HG03342 (cell line): ENCODE data around the gene SH3PXD2B.
"Not testable (repeated sequence)": the region's sequence is repeated elsewhere in the genome, so short reads cannot be mapped to it uniquely, and the experiment has no call there.

Experiments used
- ATAC-seq: cut with Tn5 transposase; IDR thresholded peaks from one replicate; pipeline ENCODE4 v1.9.1; 2021; ENCODE audit warnings: mild to moderate bottlenecking, moderate library complexity; ENCODE audit not compliant: unreplicated experiment

Gene SH3PXD2B

DNA sequence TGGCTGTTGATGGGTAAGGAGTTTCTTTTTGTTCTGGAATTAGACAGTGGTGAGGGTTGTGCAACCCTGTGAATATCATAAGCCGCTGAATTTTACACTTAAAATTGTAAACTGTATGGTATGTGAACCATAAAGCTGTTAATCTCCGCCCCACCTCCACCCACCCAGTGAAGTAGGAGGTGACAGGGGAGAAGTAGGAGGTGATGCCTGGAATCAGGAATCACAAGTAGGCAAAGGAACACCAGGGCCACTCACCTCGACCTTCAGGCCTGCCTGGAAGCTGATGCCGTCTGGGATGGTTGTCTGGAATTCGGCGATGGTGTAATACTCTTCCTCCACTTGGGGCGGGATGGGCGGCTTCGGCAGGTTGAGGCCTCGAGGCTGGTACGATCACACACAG lies 108.4 kb downstream of the SH3PXD2B start:
- ATAC-seq = no peak

DNA sequence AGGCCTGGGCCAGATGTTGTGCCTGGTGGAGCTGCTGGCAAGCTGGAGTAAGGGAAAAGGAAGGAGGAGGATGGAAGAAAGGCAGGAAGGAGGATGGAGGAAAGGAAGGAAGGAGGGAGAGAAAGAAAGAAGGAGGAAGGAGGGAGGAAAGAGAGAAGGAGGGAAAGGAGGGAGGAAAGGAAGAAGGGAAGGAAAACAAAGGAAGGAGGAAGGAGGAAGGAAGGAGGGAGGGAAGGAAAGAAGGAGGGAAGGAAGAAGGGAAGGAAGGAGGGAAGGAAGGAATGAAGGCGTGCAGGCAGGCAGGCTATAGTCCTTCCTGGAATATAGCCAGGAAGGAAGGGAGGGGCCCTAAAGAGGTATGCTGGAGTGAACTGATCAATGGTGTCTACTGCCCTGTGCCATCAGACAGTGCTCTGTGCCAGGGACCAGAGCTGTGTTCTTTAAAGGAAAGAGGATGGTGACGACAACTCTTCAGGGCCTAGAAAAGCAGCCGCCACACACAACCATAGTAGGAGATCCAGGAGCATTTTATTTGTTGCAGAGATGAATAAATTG lies 109.4 kb downstream of the SH3PXD2B start:
- ATAC-seq = no peak

DNA sequence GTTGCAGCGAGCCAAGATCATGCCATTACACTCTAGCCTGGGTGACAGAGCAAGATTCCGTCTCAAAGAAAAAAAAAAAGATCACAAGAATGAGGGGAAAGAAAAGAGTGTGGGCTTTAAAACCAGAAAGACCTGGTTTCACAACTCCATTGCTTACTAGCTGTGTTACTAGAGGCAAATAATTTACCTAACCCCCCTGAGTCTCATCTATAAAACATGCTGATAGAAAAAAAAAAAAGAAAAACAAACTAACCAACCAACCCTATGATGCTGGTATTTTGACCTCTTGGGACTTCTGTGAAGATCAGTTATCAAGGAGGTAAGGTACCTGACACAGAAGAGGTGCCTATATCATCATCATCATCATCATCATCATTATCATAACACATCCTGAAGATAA lies 110.6 kb downstream of the SH3PXD2B start:
- no peak for ATAC-seq

DNA sequence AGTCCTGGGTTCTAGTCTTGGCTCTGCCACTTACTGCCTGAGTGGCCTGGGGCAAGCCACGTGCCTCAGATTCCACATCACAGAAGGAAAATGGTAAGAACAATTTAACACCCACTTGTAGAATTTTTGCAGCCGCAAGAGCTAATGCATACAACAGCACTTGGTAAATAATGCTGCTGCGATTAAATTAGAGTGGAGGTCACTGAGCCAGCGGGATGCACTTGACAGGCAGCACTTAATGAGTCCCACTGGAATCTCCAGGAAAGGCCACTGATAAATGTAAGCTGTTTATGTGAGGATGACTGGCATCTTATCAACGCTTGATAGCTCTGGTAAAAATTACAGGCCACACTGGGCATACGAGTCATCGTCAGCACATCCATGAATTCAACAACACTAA lies 111.4 kb downstream of the SH3PXD2B start:
- no peak for ATAC-seq

DNA sequence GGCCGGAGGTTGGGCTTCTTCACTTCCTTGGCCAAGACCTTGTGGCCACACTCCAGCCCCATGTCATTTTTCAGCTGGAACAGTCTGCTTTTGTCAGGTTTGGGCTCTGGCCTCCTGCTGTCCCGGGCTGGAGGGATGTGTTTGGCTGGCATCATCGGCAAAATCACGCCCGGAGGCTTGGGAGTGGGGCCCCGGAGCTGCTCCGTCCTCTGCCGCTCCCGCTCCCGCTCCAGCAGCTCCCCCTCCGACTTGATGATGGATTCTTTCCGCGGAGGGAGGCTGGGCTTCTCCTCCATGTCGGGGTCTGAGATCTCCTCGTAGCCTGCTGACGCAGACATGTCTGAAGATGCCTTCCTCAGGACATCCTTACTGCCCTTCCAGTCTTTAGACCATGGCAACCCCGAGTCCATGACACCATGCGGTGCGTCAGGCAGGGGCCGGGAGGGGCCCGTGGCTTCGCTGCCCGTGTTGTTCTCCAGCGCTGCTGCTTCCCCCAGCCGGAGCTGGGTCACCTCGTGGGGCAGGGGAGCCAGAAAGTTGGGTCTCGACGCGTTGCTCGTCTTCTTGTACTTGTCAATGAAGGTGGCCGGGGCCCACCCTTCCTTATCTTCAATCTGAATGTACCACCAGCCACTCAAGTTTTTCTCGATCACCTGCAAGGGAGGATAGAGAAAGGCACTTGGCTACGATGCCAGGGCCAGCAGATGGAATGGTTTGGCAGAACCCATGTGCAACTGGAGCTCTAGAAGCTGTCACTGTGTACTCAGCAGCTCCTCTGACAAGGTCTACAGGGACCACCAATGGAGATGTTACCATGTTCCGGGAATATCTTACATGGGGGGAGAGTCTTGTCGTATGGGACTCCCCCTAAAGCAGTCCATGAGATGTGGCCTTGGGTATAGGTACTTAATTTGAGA lies 114.8 kb downstream of the SH3PXD2B start:
- no peak for ATAC-seq

DNA sequence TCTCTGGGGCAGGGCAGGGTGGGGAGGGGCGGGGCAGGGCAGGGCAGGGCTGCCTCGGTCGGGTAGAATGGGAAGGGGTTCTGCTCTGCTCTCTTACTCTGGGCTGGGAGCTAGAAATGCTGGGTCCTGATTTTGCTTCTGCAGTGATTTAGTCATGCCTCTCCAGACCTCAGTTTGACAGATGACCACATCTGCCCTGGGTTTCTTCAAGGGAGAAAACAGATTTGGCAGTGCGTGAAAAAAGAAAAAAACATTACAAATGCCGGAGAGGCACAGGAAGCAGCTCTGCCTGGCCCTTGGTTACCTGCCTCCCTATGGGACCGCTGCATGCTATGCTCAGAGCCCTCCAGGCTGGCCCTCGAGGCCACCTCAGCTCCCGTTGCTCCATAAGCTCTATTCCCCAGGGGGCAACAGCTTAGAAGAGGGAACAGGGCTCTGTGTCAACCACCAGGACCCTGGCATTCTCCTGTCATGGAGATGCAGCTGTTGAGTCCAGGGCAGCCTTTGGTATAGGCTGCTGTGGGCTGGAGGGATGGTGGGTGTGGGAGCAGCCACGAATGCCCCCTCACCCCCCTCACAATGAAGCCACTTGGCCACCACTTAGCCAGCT lies 117.5 kb downstream of the SH3PXD2B start:
- ATAC-seq = no peak

DNA sequence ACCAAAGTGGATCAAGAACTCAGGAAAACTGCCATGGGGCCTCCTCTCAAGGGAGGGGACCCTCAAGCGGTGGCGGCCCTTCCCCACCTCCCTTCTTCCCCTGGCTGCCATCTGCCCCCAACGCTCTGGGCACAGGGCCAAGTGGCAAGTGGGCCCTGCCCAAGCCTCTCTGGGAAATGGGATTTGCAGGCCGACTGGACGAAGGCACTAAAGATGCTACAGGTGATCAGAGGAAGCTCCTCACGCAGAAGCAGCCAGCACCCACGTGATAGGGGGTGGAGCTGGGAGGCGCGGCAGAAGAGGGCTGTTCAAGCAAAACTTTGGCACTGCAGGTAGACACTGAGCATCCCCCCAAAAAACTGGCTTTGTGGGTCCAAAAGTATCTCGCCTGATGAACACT lies 118.1 kb downstream of the SH3PXD2B start:
- ATAC-seq = no peak

DNA sequence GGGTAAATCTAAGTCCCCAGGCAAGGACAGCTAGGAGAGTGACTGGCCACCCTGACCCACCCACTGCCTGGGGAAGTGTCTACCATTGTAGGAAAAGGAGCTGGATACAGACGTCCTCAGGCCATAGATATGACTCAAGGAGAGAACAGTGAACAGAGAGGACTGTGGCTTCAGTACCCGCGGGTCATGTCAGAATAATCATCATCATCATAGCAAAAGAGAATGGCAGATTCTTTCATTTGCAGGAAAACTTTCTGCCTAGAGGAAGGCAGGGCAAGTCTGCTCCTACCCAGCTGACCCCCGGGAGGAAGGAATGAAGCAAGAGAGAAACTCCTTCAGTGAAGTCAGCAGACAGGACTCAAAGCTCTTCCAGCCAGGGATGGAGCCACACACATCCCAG lies 118.6 kb downstream of the SH3PXD2B start:
- no peak for ATAC-seq

DNA sequence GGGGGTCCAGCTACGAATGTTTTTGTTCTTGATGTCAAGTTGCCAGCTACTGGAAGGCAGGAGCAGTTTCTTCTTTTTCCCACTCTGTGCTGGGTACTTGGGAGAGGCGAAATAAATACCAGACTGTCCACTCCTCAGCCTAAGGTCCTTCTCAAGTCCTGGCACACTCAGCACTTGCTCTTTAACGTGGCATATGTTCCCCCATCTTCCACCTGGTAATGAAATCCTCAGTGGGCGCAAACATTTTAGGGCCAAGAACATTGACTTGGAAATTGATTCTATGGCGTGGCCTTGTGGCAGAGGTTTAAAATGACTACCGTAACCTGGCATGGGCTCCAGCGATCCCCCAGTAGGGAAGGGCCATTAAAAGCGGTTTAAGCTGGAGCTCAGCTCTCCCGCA lies 119.7 kb downstream of the SH3PXD2B start:
- ATAC-seq = no peak

DNA sequence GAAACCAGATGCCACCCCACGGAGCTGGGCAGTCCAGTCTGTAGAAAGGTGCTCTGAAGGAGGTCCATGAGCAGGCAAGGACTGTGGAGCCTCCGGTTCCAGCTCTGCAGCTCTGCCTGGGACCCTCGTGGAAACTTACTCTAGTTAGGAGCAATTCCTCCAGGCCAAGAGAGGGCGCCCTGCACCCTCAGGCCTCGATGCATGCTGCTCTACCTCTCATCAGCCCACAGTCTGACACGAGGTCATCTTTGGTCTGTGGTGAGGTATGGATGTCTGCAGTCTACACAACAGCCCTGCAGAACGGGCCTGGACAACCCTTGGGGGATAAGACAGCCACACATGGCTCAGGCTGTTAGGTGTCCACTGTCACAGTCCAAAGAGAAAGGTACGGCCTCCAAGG lies 120.1 kb downstream of the SH3PXD2B start:
- no peak for ATAC-seq

DNA sequence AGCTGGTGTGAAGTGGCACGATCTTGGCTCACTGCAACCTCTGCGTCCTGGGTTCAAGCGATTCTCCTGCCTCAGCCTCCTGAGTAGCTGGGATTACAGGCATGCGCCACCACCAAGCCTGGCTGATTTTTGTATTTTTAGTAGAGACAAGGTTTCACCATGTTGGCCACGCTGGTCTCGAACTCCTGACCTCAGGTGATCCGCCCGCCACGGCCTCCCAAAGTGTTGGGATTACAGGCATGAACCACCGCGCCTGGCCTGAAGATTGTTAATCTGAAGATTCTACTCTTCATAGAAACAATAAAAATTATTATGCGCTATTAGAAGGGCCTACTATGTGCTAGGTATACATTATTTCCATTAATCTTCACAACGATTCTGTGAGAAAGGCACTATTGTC lies 127.4 kb downstream of the SH3PXD2B start:
- ATAC-seq = not testable (repeated sequence)

DNA sequence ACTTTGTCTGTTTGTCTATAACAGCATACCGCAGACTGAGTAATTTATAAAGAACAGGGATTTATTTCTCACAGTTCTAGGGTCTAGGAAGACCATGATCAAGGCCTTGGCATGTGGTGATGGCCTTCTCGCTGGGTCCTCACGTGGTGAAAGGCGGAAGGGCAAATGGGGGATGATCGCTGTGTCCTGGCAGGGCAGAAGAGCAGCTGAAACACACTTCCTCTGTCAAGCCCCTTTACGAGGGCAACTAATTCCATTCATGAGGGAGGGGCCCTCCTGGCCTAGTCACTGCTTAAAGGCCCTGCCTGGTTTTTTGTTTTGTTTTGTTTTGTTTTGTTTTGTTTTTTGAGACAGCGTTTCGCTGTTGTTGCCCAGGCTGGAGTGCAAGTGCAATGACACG lies 128.9 kb downstream of the SH3PXD2B start:
- ATAC-seq = no peak

DNA sequence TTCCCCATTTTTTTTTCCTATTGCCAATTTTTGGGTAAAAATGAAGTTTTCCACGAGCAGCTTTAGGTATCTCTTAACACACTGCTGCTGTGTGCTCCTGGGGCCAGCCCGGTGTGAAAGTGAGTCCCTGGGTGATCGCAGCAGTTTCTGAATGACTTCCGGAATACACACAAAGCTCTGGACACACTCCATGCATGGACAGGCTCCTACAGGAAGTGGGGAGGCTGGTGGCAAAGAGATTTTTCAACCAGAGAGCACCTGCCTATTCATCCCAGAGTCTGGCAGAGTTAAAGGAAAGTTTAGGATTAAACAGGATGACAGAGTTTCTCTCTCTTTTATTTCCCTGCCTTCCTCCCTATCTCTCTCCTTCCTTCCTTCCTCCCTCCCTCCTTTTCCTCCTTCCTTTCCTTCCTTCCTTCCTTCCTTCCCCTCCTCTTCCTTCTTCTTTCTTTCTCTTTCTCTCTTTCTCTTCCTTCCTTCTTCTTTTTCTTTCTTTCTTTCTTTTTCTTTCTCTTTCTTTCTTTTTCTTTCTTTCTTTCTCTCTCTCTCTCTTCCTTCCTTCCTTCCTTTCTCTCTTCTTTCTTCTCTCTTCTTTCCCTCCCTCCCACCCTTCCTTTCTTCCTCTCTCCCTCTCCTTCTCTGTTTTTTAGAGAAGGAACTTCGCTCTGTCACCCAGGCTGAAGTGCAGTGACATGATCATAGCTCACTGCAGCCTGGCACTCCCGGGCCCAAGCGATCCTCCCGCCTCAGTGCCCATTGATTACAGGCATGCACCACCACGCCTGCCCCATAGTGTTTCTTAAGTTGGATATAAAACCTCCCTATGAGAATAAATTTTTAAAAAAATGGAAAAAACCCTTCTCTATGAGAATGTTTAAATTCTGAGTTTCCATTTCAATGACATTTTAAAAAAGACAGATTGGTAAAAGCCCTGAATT lies 132.0 kb downstream of the SH3PXD2B start:
- peak; percentile 57 for ATAC-seq

DNA sequence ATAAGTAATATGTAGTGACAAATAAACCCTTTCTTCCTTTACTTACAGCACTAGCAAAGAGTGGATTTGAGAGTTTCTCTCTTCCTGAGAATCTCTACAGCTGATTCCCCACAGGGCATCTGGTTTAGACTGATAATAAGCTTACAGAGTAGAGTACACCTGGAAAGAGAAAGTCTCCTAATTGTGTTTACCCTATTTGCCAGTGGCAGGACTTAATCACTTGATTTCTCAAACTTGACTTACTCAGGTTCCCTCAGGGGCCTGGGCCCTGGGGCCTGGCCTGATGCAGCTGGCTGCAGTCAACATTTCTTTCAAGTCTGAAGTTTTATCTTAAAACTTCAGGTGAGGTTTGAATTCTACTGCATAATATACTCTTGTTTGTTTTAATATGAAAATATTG lies 132.7 kb downstream of the SH3PXD2B start:
- no peak for ATAC-seq

DNA sequence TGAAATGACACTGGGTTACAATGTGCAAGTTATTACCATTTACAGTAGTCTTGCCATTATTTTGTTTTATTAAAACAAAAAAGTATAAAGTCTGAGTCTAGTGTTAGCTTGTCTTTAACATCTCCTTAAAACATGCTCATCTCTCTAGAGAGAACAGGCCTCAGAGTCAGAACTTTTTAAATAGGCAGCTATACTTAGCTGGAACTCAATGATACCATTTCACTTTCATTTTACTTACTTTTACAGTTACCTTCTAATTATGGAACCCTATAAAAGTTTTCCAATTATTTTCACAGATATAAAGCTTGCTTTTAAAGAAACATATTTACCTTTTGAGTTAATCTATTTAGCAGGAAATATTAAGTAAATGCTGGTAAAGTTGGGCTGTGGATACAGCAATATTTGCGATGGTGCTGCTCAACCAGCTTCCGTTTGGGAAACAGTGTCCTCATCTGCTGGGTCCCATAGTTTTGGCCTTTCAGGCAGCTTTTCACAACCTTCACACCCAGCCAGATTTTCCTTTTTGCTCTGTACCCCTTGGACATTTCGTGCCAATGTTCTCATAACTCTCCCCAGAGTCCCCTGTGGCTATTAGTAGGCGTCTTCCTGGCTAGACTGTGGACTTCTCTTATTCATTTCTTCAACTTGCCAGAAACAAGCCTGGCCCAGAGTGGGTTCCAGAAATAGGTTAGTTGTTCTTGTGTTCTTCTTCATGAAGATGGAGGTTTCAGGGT lies 134.4 kb downstream of the SH3PXD2B start:
- peak; percentile 34 for ATAC-seq

DNA sequence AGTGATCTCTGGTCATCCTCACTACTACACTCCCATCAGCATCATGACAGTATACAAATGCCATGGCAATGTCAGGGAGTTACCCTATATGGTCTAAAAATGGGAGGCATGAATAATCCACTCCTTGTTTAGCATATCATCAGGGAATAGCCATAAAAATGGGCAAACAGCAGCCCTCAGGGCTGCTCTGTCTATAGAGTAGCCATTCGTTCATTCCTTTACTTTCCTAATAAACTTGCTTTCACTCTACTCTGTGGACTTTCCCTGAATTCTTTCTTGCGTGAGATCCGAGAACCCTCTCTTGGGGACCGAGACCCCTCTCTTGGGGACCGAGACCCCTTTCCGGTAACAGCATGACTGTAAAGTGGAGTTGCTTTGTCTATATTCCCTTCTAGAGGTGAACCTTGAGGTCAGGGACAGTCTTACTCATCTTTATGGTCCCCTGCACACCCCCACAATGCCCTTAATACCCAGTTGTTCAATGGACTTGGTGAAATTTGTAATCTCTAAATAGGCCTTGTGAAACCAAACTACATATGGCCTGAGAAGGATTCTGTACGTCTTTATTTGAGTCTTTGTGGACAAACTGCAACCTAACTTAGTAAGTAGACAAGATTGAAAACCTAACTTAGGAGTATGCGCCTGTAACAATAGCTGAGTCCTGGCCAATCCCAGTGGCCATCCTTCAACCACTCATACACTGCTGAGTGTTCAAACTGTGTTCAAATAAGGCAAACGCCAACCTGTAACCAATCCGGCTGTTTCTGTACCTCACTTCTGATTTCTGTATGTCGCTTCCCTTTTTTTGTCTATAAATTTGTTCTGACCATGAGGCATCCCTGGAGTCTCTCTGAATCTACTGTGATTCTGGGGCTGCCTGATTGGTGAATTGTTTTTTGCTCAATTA lies 138.5 kb downstream of the SH3PXD2B start:
- ATAC-seq = peak; percentile 46

DNA sequence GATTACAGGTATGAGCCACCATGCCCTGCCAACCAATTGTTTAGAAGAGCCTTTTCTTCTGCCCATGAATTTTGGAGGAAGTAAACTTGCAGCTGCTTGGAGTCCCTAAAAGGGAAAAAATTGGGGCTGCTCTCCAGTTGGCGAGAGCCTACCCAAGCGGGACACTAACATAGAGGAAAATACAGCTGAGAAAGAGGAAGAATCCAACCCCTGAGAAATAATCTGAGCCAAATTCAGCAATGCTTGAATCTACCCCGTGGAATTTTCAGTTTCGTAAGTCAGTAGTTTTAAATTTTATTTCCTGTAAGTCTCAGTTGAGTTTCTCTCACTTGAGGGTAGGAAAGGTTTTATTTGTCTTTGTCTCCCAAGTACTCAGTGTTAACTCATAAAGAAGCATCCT lies 140.4 kb downstream of the SH3PXD2B start:
- no peak for ATAC-seq

DNA sequence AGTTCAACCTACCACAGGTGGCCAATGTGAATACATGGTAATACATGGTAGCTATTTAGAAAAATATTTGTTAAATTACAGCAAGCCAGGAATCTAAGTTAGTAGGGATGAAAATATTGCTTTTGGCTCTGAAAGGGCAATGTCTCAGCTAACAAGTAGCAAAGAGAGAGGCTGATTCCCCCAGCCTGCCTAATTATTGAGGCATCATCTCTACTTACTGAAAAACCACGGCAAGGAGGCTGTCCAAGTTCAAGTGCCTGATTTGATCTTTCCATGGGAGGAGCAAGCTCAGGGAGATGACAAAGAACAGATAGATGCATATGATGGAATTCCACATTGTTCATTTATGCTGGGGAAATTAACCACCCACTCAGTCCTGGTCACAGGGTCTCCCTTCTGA lies 142.0 kb downstream of the SH3PXD2B start:
- ATAC-seq = no peak

DNA sequence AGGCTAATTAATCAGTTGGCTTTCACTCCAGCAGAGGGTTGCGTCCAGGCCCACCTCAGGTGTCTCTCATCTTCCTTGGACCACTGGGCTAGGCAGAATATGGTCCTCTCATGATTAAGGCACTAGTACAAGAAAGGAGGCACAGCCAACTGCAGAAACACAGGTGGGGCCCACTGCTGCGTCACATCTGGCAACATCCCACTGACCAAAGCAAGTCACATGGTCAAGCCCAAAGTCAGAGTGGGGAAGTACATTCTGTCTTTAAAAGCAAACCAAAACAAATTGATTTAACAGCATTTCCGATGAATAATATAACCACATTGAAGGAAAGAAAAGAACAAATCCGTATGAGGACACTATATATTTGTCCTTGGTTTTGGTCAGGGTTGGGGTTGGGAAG lies 142.7 kb downstream of the SH3PXD2B start:
- ATAC-seq = no peak
